ENCODE data around the gene NPIPA1. TPM values are rescaled to one million over a fixed set of nuclear protein-coding genes. Genes with fewer than 3 reads are reported as not detected.

Gene NPIPA1
- total and polyA plus RNA-seq, 2 of the 13 experiments (the other 11 are each of a cell fraction or from before 2014, with no cell fraction given), result 75.9 to 183 TPM

GRCh38 chr16:14963281-14964173, 26.3 kb downstream of the NPIPA1 start:
- no TSS peak for BruUV-seq (replicated peaks)
- H2AFZ ChIP-seq (ENCODE audit: low read length), result no peak overlapping the region
- ATAC-seq (no peak; the same call in 2 of the 3 replicates), DNase-seq (ENCODE audit: low spot score) (no peak), FAIRE-seq (no peak)
- H3K4me2 ChIP-seq (ENCODE audit: low read depth, low read length), result no peak overlapping the region
- WGBS (ENCODE audit: low lambda C conversion rate), result 38% methylated on average over 8 of the region's 8 CpGs
- no peaks in the 10 kb centered on the region for H3K9me3 ChIP-seq (ENCODE audit: low read length)
- no peaks in the 10 kb centered on the region for H3K4me1 ChIP-seq (ENCODE audit: insufficient read depth, low read length)
- no peak overlapping the region for H3K9ac ChIP-seq (ENCODE audit: insufficient read depth, low read depth, low read length)
- 0 out of 5 replicates have a peak, but pooled peaks cover 0 to 8% of the 10 kb centered on the region in 2 experiments for H3K27me3 ChIP-seq (ENCODE audit: control insufficient read depth in 1 of 2, insufficient read depth in 2 of 2, low read length in 2 of 2)
- no peaks in the 10 kb centered on the region for H3K36me3 ChIP-seq (replicated peaks in 1 of 2; ENCODE audit: control insufficient read depth in 1 of 2, insufficient read depth in 2 of 2, low read length in 2 of 2)
- no peaks in the 10 kb centered on the region for H3K79me2 ChIP-seq (ENCODE audit: insufficient read depth, low read length)
- intact Hi-C loops (cut with micrococcal nuclease; ENCODE audit: unreplicated experiment) (no loop called here), in situ Hi-C loops (cut with HindIII; ENCODE audit: extremely low pct_ligation_motif_present, low pct_unique_long_range_greater_than_20kb) (no loop called here)
- H3K4me3 ChIP-seq (replicated peaks in 1 of 3; ENCODE audit: insufficient read depth in 1 of 3, low read depth in 2 of 3, low read length in 3 of 3), result no peak overlapping the region
- no peak overlapping the region for H3K27ac ChIP-seq (ENCODE audit: extremely low read length, insufficient read depth, low read length)
- TF ChIP-seq KLF11 (CRISPR knock-in tag; IDR thresholded peaks at IDR 0.05) (no peak), ZNF121 (CRISPR knock-in tag; IDR thresholded peaks at IDR 0.05) (peak; percentile 70; the same call in 1 of the 2 replicates)
- H4K20me1 ChIP-seq (ENCODE audit: insufficient read depth, low read length), result no peaks in the 10 kb centered on the region
- POLR2A ChIA-PET, result no interaction called here
- CTCF ChIA-PET (ENCODE audit: low intra/inter-chr PET ratio, low total read pairs), result no interaction called here

GRCh38 chr16:14965328-14965727, 28.1 kb downstream of the NPIPA1 start:
- Histone ChIP-seq H3K4me1 (ENCODE audit: insufficient read depth, low read length) (0 out of 2 replicates have a peak, but pooled peaks cover 6% of the 10 kb centered on the region), H3K4me2 (ENCODE audit: low read depth, low read length) (no peak overlapping the region), H3K79me2 (ENCODE audit: insufficient read depth, low read length) (no peaks in the 10 kb centered on the region), H3K27ac (ENCODE audit: extremely low read length, insufficient read depth, low read length) (no peak overlapping the region), H3K9ac (ENCODE audit: insufficient read depth, low read depth, low read length) (no peak overlapping the region), H3K36me3 (replicated peaks in 1 of 2; ENCODE audit: control insufficient read depth in 1 of 2, insufficient read depth in 2 of 2, low read length in 2 of 2) (no peaks in the 10 kb centered on the region), H2AFZ (ENCODE audit: low read length) (no peak overlapping the region), H3K9me3 (ENCODE audit: low read length) (no peaks in the 10 kb centered on the region), H3K4me3 (replicated peaks in 1 of 3; ENCODE audit: insufficient read depth in 1 of 3, low read depth in 2 of 3, low read length in 3 of 3) (no peak overlapping the region), H3K27me3 (ENCODE audit: control insufficient read depth in 1 of 2, insufficient read depth in 2 of 2, low read length in 2 of 2) (0 out of 5 replicates have a peak, but pooled peaks cover 0 to 6% of the 10 kb centered on the region in 2 experiments), H4K20me1 (ENCODE audit: insufficient read depth, low read length) (no peaks in the 10 kb centered on the region)
- no TSS peak for BruUV-seq (replicated peaks)
- DNase-seq (ENCODE audit: low spot score) (no peak), ATAC-seq (no peak), FAIRE-seq (no peak)
- in situ Hi-C loops (cut with HindIII; ENCODE audit: extremely low pct_ligation_motif_present, low pct_unique_long_range_greater_than_20kb), result no loop called here
- WGBS (ENCODE audit: low lambda C conversion rate), result 65% methylated on average over 17 of the region's 17 CpGs
- intact Hi-C loops (cut with micrococcal nuclease; ENCODE audit: unreplicated experiment), result no loop called here
- POLR2A ChIA-PET, result no interaction called here
- CTCF ChIA-PET (ENCODE audit: low intra/inter-chr PET ratio, low total read pairs), result no interaction called here
- TF ChIP-seq CTCF (CRISPR knock-in tag; IDR thresholded peaks at IDR 0.05) (no peak), RFX3 (CRISPR knock-in tag; IDR thresholded peaks at IDR 0.05) (no peak), AGO2 (optimal IDR thresholded peaks at IDR 0.05; ENCODE audit: low read depth, low read length) (no peak), ZNF879 (CRISPR knock-in tag; IDR thresholded peaks at IDR 0.05) (no peak), PRDM15 (CRISPR knock-in tag; IDR thresholded peaks at IDR 0.05) (no peak), ZNF616 (CRISPR knock-in tag; IDR thresholded peaks at IDR 0.05; ENCODE audit: low read depth) (no peak), SP1 (IDR thresholded peaks at IDR 0.05) (no peak), SP1 (CRISPR knock-in tag; IDR thresholded peaks at IDR 0.05) (no peak), TFDP1 (CRISPR knock-in tag; IDR thresholded peaks at IDR 0.05; ENCODE audit: borderline replicate concordance) (no peak)
